Mesenchymal stem cell (in vitro differentiated cells and primary cell): ENCODE measurements around the gene AVP.
"Not testable (repeated sequence)": the region's sequence is repeated elsewhere in the genome, so short reads cannot be mapped to it uniquely, and the experiment has no call there.

Experiments used
- DNase-seq: peaks from one replicate; pipeline ENCODE4 v3.0.0-alpha.2; 2013
- H2AFZ ChIP-seq: one replicate; pipeline ENCODE4 v1.6.1; 2013; ENCODE audit warnings: low read depth, mild to moderate bottlenecking, control low read depth, inconsistent platforms, low read length, moderate library complexity
- H2AK5ac ChIP-seq: 2 replicates; pipeline ENCODE4 v1.6.1; 2013; ENCODE audit warnings: low read length, moderate library complexity, mild to moderate bottlenecking, inconsistent platforms; ENCODE audit not compliant: severe bottlenecking
- H2BK120ac ChIP-seq: one replicate; pipeline ENCODE4 v1.6.1; 2013; ENCODE audit warnings: low read depth, mild to moderate bottlenecking, inconsistent platforms, low read length, moderate library complexity
- H2BK12ac ChIP-seq, 2 experiments: one replicate each; pipeline ENCODE4 v1.6.1; 2013; ENCODE audit warnings: inconsistent platforms in 2 of 2, low read length in 2 of 2, mild to moderate bottlenecking in 2 of 2, moderate library complexity in 2 of 2, control low read depth in 1 of 2
- H2BK15ac ChIP-seq: one replicate; pipeline ENCODE4 v1.6.1; 2013; ENCODE audit warnings: mild to moderate bottlenecking, low read depth, inconsistent platforms; ENCODE audit not compliant: poor library complexity, severe bottlenecking
- H2BK5ac ChIP-seq: 2 replicates; pipeline ENCODE4 v1.6.1; 2013; ENCODE audit warnings: low read depth, mild to moderate bottlenecking, low read length, control low read depth, inconsistent platforms; ENCODE audit not compliant: poor library complexity, severe bottlenecking
- H3K14ac ChIP-seq, 2 experiments: one replicate each; pipeline ENCODE4 v1.6.1; 2013; ENCODE audit warnings: inconsistent platforms in 2 of 2, low read length in 2 of 2, control low read depth in 1 of 2, mild to moderate bottlenecking in 1 of 2, moderate library complexity in 1 of 2
- H3K18ac ChIP-seq, 2 experiments: one replicate each; pipeline ENCODE4 v1.6.1; 2013; ENCODE audit warnings: inconsistent platforms in 2 of 2, low read length in 2 of 2, control low read depth in 1 of 2, low read depth in 1 of 2, mild to moderate bottlenecking in 1 of 2
- H3K23ac ChIP-seq, 2 experiments: one replicate each; pipeline ENCODE4 v1.6.1; 2013; ENCODE audit warnings: inconsistent platforms in 2 of 2, low read length in 2 of 2, mild to moderate bottlenecking in 2 of 2, moderate library complexity in 2 of 2, control low read depth in 1 of 2
- H3K27ac ChIP-seq: 2 replicates; pipeline ENCODE4 v1.5.1; 2013; ENCODE audit warnings: mild to moderate bottlenecking, moderate library complexity, low read length, control low read depth, inconsistent platforms; ENCODE audit not compliant: poor library complexity, severe bottlenecking
- H3K27me3 ChIP-seq, 2 experiments: 2 replicates each; pipeline versions ENCODE4 v1.6.1 to v1.7.0; 2013; ENCODE audit warnings: low read length in 2 of 2, mild to moderate bottlenecking in 2 of 2, moderate library complexity in 2 of 2, control low read depth in 1 of 2, inconsistent platforms in 1 of 2; ENCODE audit not compliant: control insufficient read depth in 1 of 2, insufficient read depth in 1 of 2
- H3K36me3 ChIP-seq, 2 experiments: 2 replicates each; pipeline versions ENCODE4 v1.6.1 to v1.7.0; 2013; ENCODE audit warnings: low read length in 2 of 2, control low read depth in 1 of 2, inconsistent platforms in 1 of 2, low read depth in 1 of 2, mild to moderate bottlenecking in 1 of 2; ENCODE audit not compliant: insufficient read depth in 2 of 2, control insufficient read depth in 1 of 2
- H3K4ac ChIP-seq, 2 experiments: one replicate each; pipeline ENCODE4 v1.6.1; 2013; ENCODE audit warnings: inconsistent platforms in 2 of 2, low read length in 2 of 2, mild to moderate bottlenecking in 2 of 2, moderate library complexity in 2 of 2, control low read depth in 1 of 2, low read depth in 1 of 2
- H3K4me1 ChIP-seq: 2 replicates; pipeline ENCODE4 v1.6.1; 2013; ENCODE audit warnings: low read depth, low read length, control low read depth; ENCODE audit not compliant: control insufficient read depth, insufficient read depth
- H3K4me2 ChIP-seq: 2 replicates; pipeline ENCODE4 v1.6.1; 2013; ENCODE audit warnings: low read length, mild to moderate bottlenecking, inconsistent platforms; ENCODE audit not compliant: poor library complexity, severe bottlenecking
- H3K4me3 ChIP-seq, 2 experiments: 2 replicates each; pipeline versions ENCODE4 v1.5.1 to v1.7.0; 2013; ENCODE audit warnings: low read length in 2 of 2, mild to moderate bottlenecking in 2 of 2, control low read depth in 1 of 2, low read depth in 1 of 2; ENCODE audit not compliant: insufficient read depth in 1 of 2
- H3K79me1 ChIP-seq: replicated peaks from 2 replicates; pipeline ENCODE4 v1.6.1; 2013; ENCODE audit warnings: mild to moderate bottlenecking, control low read depth, low read length, inconsistent platforms; ENCODE audit not compliant: poor library complexity, severe bottlenecking
- H3K9ac ChIP-seq: 2 replicates; pipeline ENCODE4 v1.7.0; 2013; ENCODE audit warnings: mild to moderate bottlenecking, low read length, moderate library complexity
- H3K9me3 ChIP-seq: 2 replicates; pipeline ENCODE4 v1.7.0; 2013; ENCODE audit warnings: mild to moderate bottlenecking, low read length; ENCODE audit not compliant: control insufficient read depth
- H4K8ac ChIP-seq: one replicate; pipeline ENCODE4 v1.6.1; 2013; ENCODE audit warnings: inconsistent platforms, mild to moderate bottlenecking, low read length, moderate library complexity
- H4K91ac ChIP-seq: one replicate; pipeline ENCODE4 v1.6.1; 2013; ENCODE audit warnings: mild to moderate bottlenecking, low read length, inconsistent platforms
- WGBS: methylation state at CpG from one replicate; pipeline ENCODE4 v1.1.7; 2013; ENCODE audit warnings: mixed read lengths; 5-methylcytosine and 5-hydroxymethylcytosine counted together

The AVP gene

GRCh38 chr20:3068986-3069900, 15.3 kb downstream of the AVP start:
- Histone ChIP-seq H4K91ac (no peak overlapping the region), H3K27me3 (peaks cover 22 to 29% of the 10 kb centered on the region in 2 experiments), H3K36me3 (no peaks in the 10 kb centered on the region), H2BK15ac (no peak overlapping the region), H3K9ac (no peak overlapping the region), H3K4me2 (no peak overlapping the region), H3K4ac (no peak overlapping the region), H3K4me1 (peaks cover 15% of the 10 kb centered on the region), H3K4me3 (no peak overlapping the region), H3K9me3 (no peaks in the 10 kb centered on the region), H3K23ac (no peak overlapping the region), H3K18ac (no peak overlapping the region), H2BK120ac (no peak overlapping the region), H2AFZ (no peak overlapping the region), H3K27ac (no peak overlapping the region), H2BK5ac (no peak overlapping the region), H3K14ac (no peak overlapping the region), H4K8ac (no peak overlapping the region), H3K79me1 (no peaks in the 10 kb centered on the region), H2BK12ac (no peak overlapping the region), H2AK5ac (no peak overlapping the region)
- 72% methylated on average over 7 of the region's 8 CpGs for WGBS
- no peak for DNase-seq

GRCh38 chr20:3068075-3068474, 16.4 kb downstream of the AVP start:
- peaks cover 22 to 25% of the 10 kb centered on the region in 2 experiments for H3K27me3 ChIP-seq
- no peak overlapping the region for H3K14ac ChIP-seq
- H2BK12ac ChIP-seq: no peak overlapping the region
- H2AK5ac ChIP-seq: no peak overlapping the region
- no peak overlapping the region for H3K4me2 ChIP-seq
- H3K9me3 ChIP-seq: no peaks in the 10 kb centered on the region
- no peak overlapping the region for H3K4me3 ChIP-seq
- H3K79me1 ChIP-seq: no peaks in the 10 kb centered on the region
- no peak overlapping the region for H2BK15ac ChIP-seq
- no peak overlapping the region for H2BK120ac ChIP-seq
- H3K18ac ChIP-seq: no peak overlapping the region
- H2AFZ ChIP-seq: no peak overlapping the region
- H3K4me1 ChIP-seq: peaks cover 15% of the 10 kb centered on the region
- H3K27ac ChIP-seq: no peak overlapping the region
- H3K4ac ChIP-seq: no peak overlapping the region
- H3K9ac ChIP-seq: no peak overlapping the region
- no peak overlapping the region for H4K8ac ChIP-seq
- DNase-seq: no peak
- no peaks in the 10 kb centered on the region for H3K36me3 ChIP-seq
- H2BK5ac ChIP-seq: no peak overlapping the region
- H3K23ac ChIP-seq: no peak overlapping the region
- H4K91ac ChIP-seq: no peak overlapping the region
- 84% methylated on average over 8 of the region's 8 CpGs for WGBS

- H2BK15ac ChIP-seq: no peak overlapping the region
- no peak overlapping the region for H4K8ac ChIP-seq
- H3K14ac ChIP-seq: no peak overlapping the region
- H2AFZ ChIP-seq: no peak overlapping the region
- H3K4me3 ChIP-seq: no peak overlapping the region
- H3K36me3 ChIP-seq: no peaks in the 10 kb centered on the region
- no peak overlapping the region for H3K4me2 ChIP-seq
- no peak overlapping the region for H2AK5ac ChIP-seq
- H3K18ac ChIP-seq: no peak overlapping the region
- peaks cover 14% of the 10 kb centered on the region for H3K4me1 ChIP-seq
- H3K27ac ChIP-seq: no peak overlapping the region
- no peak overlapping the region for H2BK12ac ChIP-seq
- H3K9ac ChIP-seq: peak overlapping the region; percentile 26
- no peaks in the 10 kb centered on the region for H3K9me3 ChIP-seq
- no peak overlapping the region for H3K4ac ChIP-seq
- no peak overlapping the region for H2BK5ac ChIP-seq
- 89% methylated on average over 20 of the region's 23 CpGs for WGBS
- H3K23ac ChIP-seq: no peak overlapping the region
- no peak overlapping the region for H4K91ac ChIP-seq
- no peak overlapping the region for H2BK120ac ChIP-seq
- H3K79me1 ChIP-seq: no peaks in the 10 kb centered on the region
- DNase-seq: no peak
- peaks cover 15 to 18% of the 10 kb centered on the region in 2 experiments for H3K27me3 ChIP-seq
Measured at GRCh38 chr20:3067139-3068014, 17.1 kb downstream of the AVP start.

- H3K36me3 ChIP-seq, H2AFZ ChIP-seq, H3K27me3 ChIP-seq, H2BK5ac ChIP-seq, H3K4me2 ChIP-seq, H2BK12ac ChIP-seq, H4K8ac ChIP-seq, H3K79me1 ChIP-seq, H2BK120ac ChIP-seq, H3K4me3 ChIP-seq, H2BK15ac ChIP-seq, H3K4me1 ChIP-seq, H3K9me3 ChIP-seq, H3K9ac ChIP-seq, DNase-seq, H3K4ac ChIP-seq, H3K14ac ChIP-seq, H3K23ac ChIP-seq, H4K91ac ChIP-seq, H3K18ac ChIP-seq, H3K27ac ChIP-seq, H2AK5ac ChIP-seq: not testable (repeated sequence)
- 76% methylated on average over 6 of the region's 6 CpGs for WGBS
Measured at GRCh38 chr20:3064119-3064518, 20.4 kb downstream of the AVP start.
